ENCODE data around the gene SOX12. TPM values are rescaled to one million over a fixed set of nuclear protein-coding genes. Genes with fewer than 3 reads are reported as not detected.

SOX12 gene
- polyA plus RNA-seq, 1 of the 3 experiments (the other 2 are of a cell fraction) = 11.3 TPM

DNA sequence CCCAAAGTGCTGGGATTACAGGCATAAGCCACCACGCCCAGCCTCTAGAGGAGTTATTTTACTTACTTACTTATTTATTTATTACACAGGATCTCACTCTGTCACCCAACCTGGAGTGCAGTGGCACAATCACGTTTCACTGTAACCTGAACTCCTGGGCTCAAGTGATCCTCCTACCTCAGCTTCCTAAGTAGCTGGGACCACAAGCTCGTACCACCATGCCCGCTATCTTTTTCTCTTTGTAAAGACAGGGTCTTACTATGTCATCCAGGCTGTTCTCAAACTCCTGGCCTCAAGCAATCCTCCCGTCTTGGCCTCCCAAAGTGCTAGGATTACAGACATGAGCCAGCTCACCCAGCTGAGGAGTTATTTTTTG is 53.6 kb downstream of the SOX12 start:
- H3K9me3 ChIP-seq = no peaks in the 10 kb centered on the region
- no peak overlapping the region for H2AFZ ChIP-seq (ENCODE audit: low read depth)
- H3K4me3 ChIP-seq (ENCODE audit: low read depth in 2 of 2, low read length in 1 of 2) = no peak overlapping the region
- peaks cover 0 to 7% of the 10 kb centered on the region in 2 experiments; a peak in 1 of 4 replicates for H3K4me1 ChIP-seq (ENCODE audit: control insufficient read depth in 1 of 2, insufficient read depth in 2 of 2, low read depth in 1 of 2, low read length in 1 of 2)
- no peaks in the 10 kb centered on the region for H3F3A ChIP-seq (replicated peaks; ENCODE audit: insufficient read depth)
- ChIA-PET CTCF (interaction anchor here (2.2 kb wide), 1 partner anchor 25 kb away, joined by 12 read pairs; no protein-coding TSS in a partner anchor), POLR2A (interaction anchor here (3.1 kb wide), 1 partner anchor 28 kb away, joined by 15 read pairs; no protein-coding TSS in a partner anchor)
- no peaks in the 10 kb centered on the region for H3K27me3 ChIP-seq (ENCODE audit: insufficient read depth)
- H3K79me2 ChIP-seq (ENCODE audit: insufficient read depth) = peaks cover 6% of the 10 kb centered on the region
- no peak overlapping the region for H3K4me2 ChIP-seq
- no peak overlapping the region for H3K27ac ChIP-seq (ENCODE audit: low read depth in 2 of 2, low read length in 1 of 2)
- peaks cover 0 to under 1% of the 10 kb centered on the region in 2 experiments for H3K36me3 ChIP-seq (replicated peaks in 1 of 2; ENCODE audit: control insufficient read depth in 1 of 2, insufficient read depth in 2 of 2, low read length in 1 of 2)
- no peak for TF ChIP-seq MXI1 (IDR thresholded peaks at IDR 0.05; ENCODE audit: low read depth, low read length)
- TF ChIP-seq, protein P1, sequence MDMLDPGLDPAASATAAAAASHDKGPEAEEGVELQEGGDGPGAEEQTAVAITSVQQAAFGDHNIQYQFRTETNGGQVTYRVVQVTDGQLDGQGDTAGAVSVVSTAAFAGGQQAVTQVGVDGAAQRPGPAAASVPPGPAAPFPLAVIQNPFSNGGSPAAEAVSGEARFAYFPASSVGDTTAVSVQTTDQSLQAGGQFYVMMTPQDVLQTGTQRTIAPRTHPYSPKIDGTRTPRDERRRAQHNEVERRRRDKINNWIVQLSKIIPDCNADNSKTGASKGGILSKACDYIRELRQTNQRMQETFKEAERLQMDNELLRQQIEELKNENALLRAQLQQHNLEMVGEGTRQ (IDR thresholded peaks at IDR 0.05; ENCODE audit: borderline replicate concordance, low read depth, low read length) = no peak
- TF ChIP-seq FOXM1 (IDR thresholded peaks at IDR 0.05; ENCODE audit: low read depth) = no peak
- TF ChIP-seq FOXJ3 (CRISPR knock-in tag; IDR thresholded peaks at IDR 0.05) = no peak
- TF ChIP-seq, protein P2, sequence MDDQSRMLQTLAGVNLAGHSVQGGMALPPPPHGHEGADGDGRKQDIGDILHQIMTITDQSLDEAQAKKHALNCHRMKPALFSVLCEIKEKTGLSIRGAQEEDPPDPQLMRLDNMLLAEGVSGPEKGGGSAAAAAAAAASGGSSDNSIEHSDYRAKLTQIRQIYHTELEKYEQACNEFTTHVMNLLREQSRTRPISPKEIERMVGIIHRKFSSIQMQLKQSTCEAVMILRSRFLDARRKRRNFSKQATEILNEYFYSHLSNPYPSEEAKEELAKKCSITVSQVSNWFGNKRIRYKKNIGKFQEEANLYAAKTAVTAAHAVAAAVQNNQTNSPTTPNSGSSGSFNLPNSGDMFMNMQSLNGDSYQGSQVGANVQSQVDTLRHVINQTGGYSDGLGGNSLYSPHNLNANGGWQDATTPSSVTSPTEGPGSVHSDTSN (IDR thresholded peaks at IDR 0.05) = no peak
- no peak for TF ChIP-seq GATA2 (CRISPR knock-in tag; IDR thresholded peaks at IDR 0.05)
- peaks cover 18% of the 10 kb centered on the region for H4K20me1 ChIP-seq (ENCODE audit: insufficient read depth)
- 91% methylated on average over 5 of the region's 5 CpGs for WGBS (ENCODE audit: low lambda C conversion rate)
- no peak overlapping the region for H3K9ac ChIP-seq
- no peaks in the 10 kb centered on the region for H3K9me2 ChIP-seq
- DNase-seq = no peak

Other genes starting within 250 kb of the SOX12 start
- gene DEFB125, start 237.9 kb upstream of the SOX12 start, polyA plus RNA-seq (2012; rRNA removed) = not detected in 2 replicates
- gene DEFB126, start 183.0 kb upstream of the SOX12 start, polyA plus RNA-seq (2012; rRNA removed) = not detected in 2 replicates
- not detected in 2 replicates for gene DEFB127, start 168.1 kb upstream of the SOX12 start, polyA plus RNA-seq (2012; rRNA removed)
- not detected in 2 replicates for gene DEFB128, start 135.8 kb upstream of the SOX12 start, polyA plus RNA-seq (2012; rRNA removed)
- gene DEFB129, start 98.3 kb upstream of the SOX12 start, polyA plus RNA-seq (2012; rRNA removed) = not detected in 2 replicates
- not detected in 2 replicates for gene DEFB132, start 67.8 kb upstream of the SOX12 start, polyA plus RNA-seq (2012; rRNA removed)
- 16.6 and 19.4 TPM in 2 replicates for gene C20orf96, start 34.8 kb upstream of the SOX12 start, polyA plus RNA-seq (2012; rRNA removed)
- gene ZCCHC3, start 28.0 kb upstream of the SOX12 start, polyA plus RNA-seq (2012; rRNA removed) = 9.0 and 9.5 TPM in 2 replicates
- 88.6 and 146 TPM in 2 replicates for gene NRSN2, start 21.6 kb downstream of the SOX12 start, polyA plus RNA-seq (2012; rRNA removed)
- 13.2 and 16.6 TPM in 2 replicates for gene TRIB3, start 55.2 kb downstream of the SOX12 start, polyA plus RNA-seq (2012; rRNA removed)
- 94.3 and 105 TPM in 2 replicates for gene RBCK1, start 82.7 kb downstream of the SOX12 start, polyA plus RNA-seq (2012; rRNA removed)
- gene TBC1D20, start 137.0 kb downstream of the SOX12 start, polyA plus RNA-seq (2012; rRNA removed) = 27.7 and 37.7 TPM in 2 replicates
- gene CSNK2A1, start 218.2 kb downstream of the SOX12 start, polyA plus RNA-seq (2012; rRNA removed) = 61.9 and 71.4 TPM in 2 replicates

Measured in SK-N-SH (cell line).